Fibroblast of peridontal ligament (primary cell): Measurements from ENCODE around the gene HLA-DPB1.
A peak's percentile ranks its signal among the peaks of the same experiment; 100 is the strongest.
"Not testable (repeated sequence)": the region's sequence is repeated elsewhere in the genome, so short reads cannot be mapped to it uniquely, and the experiment has no call there.

Experiments
- DNase-seq: peaks from one replicate; pipeline ENCODE4 v3.0.0-alpha.2; 2010; ENCODE audit errors: extremely low read depth

Gene HLA-DPB1

GRCh38 chr6:33071569-33071968 lies 4.2 kb upstream of the HLA-DPB1 start:
- DNase-seq: no peak

GRCh38 chr6:33072508-33073100 lies 3.2 kb upstream of the HLA-DPB1 start:
- no peak for DNase-seq

- DNase-seq: peak; percentile 45
Measured at GRCh38 chr6:33073431-33073871, 2.3 kb upstream of the HLA-DPB1 start, which contains the start of gene HLA-DPA1. TSS of gene HLA-DPA1 (minus strand) at chr6:33073649.

GRCh38 chr6:33075208-33075567 lies 602 bp upstream of the HLA-DPB1 start:
- no peak for DNase-seq

DNA sequence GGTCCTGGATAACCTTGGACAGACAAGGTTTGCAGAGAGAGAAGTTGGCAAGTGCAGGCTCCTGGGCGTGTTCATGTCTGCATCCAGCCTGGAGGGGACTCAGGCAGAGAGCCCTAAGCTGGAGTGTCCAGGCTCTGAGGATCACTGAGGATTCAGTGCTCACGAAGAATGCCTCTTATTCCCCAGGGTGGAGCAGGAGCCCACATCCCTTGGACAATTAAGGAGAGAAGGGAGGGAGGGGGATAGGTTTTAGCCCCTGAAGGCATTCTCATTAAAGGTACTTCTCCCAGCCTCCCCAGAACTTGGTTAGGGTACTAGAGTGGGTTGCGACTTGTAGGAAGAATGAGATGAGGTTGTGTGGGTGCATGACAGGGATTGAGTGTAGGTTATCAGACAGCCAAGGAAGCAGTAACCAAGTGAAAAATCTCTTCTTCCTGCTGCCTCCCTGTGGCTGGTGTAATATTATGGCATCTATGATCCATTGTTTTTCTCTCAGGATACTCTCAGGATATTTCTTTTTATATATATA lies 680 bp downstream of the HLA-DPB1 start:
- no peak for DNase-seq

GRCh38 chr6:33077908-33078307 lies 2.1 kb downstream of the HLA-DPB1 start:
- DNase-seq: no peak

- DNase-seq: no peak
Measured at GRCh38 chr6:33078442-33078841, 2.7 kb downstream of the HLA-DPB1 start.

DNA sequence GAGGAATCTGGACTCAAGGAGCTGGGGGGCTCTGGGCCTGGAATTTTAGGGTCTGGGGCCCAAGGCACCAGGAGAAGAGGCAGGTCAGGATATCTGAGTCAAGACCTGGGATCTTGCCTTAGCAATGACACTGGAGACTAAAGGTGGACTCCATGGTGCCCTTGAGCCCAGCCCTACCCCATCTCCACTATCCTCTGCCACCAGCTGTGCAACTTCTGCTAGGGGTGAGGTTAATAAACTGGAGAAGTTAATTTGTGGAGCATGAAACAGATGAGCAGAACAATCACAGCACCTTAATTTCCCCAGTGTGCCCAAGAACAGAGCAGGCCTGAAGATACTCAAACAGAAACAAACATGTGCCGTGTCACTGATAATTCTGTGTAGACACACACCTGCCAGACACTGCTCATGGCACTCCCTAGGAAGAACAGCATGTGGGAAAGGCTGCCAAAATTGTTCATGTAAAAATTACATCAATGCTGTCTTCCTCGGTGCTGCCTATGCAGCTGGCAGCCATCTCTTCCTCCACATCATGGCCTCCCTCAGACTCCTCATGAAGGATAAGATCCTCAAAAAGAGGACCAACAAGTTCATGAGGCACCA lies 3.2 kb downstream of the HLA-DPB1 start:
- DNase-seq: no peak

- no peak for DNase-seq
Measured at GRCh38 chr6:33079580-33079979, 3.8 kb downstream of the HLA-DPB1 start.

DNA sequence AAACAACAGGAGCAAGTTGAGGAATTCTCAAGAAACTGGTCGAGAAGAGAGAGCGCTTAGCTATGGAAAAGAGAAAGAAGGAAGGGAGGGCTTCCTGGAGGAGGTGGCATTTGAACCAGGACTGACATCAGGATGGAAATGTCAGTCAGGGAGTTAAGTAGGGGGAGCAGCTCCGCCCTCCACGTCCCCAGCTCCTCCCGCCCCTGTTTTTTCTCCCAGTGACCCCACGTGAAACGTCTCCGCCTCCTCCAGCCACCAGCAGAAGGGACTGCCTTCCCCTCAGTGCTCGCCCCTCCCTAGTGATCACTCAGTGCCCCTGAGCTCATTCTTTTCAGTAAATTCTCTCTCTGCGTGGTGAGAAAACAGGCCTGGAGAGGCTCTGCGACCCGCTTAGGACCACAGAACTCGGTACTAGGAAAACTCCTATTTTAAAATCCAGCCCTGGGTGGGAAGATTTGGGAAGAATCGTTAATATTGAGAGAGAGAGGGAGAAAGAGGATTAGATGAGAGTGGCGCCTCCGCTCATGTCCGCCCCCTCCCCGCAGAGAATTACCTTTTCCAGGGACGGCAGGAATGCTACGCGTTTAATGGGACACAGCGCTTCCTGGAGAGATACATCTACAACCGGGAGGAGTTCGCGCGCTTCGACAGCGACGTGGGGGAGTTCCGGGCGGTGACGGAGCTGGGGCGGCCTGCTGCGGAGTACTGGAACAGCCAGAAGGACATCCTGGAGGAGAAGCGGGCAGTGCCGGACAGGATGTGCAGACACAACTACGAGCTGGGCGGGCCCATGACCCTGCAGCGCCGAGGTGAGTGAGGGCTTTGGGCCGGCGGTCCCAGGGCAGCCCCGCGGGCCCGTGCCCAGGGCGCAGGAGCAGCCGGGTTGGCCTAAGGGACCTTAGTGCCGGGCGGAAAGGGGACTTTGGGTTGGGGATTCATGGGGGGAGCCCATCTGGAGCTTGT lies 4.6 kb downstream of the HLA-DPB1 start:
- DNase-seq: peak; percentile 53

GRCh38 chr6:33081098-33081824 lies 5.5 kb downstream of the HLA-DPB1 start:
- no peak for DNase-seq

DNA sequence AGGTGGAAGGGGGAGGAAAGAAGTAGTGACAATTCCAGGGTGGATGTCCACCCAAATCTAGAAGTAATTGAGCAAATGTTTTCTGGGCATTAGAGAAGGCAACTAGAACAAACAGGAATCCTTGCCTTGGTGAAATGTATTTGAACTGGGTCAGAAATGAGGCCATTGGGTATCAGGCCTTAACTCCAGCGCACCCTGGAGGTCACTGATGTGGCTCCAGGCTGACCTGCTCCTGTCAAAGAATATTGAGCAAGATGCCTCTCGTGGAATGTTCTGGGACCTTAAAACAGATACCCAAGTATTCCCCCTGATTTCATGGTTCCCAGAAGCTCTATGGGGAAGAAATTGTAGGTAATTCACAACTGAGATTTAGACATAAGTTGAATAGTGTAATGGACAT lies 6.9 kb downstream of the HLA-DPB1 start:
- peak; percentile 23 for DNase-seq

- DNase-seq: no peak
Measured at GRCh38 chr6:33085627-33086026, 9.8 kb downstream of the HLA-DPB1 start.

DNA sequence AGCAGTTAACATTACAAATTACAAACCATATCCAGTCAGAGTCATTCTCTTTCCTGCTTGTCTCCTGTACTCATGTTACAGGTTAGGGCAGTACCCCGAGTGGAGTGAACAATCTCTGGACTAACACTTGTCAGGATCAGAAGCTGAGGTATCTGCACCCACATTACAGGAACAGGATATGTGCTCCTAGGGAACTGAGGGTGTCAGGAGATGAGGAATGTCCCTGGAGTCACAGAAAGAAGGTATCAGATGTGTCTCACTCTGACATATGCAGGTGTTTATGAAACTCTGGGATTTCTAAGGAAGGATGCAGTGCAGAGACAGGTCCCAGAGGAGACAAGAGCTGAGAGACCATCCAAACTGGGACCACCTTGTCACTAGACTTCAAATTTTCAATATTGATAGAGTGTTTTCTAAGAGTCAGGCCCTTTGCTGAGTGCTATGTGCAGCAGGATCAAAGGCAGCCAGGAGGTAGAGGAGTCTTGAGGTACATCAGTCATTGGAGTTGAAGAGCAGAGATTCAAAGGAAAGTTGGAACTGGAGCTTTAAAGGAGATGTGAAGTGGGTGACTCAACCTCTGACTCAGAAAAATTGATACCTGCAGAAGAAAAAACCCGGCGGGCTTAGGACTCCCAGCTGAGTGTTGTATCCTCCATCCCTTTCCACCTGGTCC lies 12.6 kb downstream of the HLA-DPB1 start:
- DNase-seq: no peak

- DNase-seq: no peak
Measured at GRCh38 chr6:33088931-33089620, 13.3 kb downstream of the HLA-DPB1 start.

- no peak for DNase-seq
Measured at GRCh38 chr6:33091957-33092356, 16.2 kb downstream of the HLA-DPB1 start.

DNA sequence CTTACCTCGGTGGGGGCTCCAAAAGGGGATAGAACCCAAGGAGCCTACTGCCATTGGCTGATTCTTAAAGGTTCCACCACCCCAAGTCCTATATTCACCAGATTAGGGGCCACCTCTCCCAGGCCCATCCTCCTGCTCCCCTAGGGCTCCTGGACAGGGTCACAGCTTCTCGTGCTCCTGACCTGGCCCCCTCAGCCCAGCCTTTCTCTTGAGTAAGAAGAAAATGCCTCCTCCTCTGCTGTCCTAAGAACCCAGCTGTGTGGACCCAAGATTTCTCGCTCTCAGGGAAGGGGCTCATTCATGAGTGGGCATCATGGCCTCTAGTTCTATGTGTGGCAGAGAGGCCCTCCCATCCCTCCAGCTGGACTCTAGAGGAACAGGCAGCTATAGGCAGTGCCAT lies 16.6 kb downstream of the HLA-DPB1 start:
- DNase-seq: no peak

- no peak for DNase-seq
Measured at GRCh38 chr6:33093855-33094254, 18.1 kb downstream of the HLA-DPB1 start.

DNA sequence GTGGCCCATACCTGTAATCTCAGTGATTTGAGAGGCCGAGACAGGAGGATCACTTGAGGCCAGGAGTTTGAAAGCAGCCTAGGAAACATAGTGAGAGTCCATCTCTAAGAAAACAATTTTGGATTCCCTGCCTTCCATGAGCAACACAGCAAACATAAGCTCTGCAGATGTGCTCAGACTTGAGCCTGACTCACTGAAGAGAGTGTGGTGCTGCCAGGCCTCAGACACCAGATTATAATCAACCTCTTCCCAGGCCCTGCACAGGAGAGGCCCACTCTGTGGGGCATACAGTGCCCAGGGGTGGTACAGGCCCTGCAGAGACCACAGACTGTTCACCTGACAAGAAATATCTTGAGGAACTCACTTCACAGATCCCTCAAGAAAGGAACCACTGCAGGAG lies 19.9 kb downstream of the HLA-DPB1 start:
- peak; percentile 7 for DNase-seq

- not testable (repeated sequence) for DNase-seq
Measured at GRCh38 chr6:33101121-33101737, 25.4 kb downstream of the HLA-DPB1 start.
